A549 (cell line): Measurements from ENCODE around the gene STAT2. TPM values are rescaled to one million over a fixed set of nuclear protein-coding genes. Genes with fewer than 3 reads are reported as not detected.
"Not testable (repeated sequence)": the region's sequence is repeated elsewhere in the genome, so short reads cannot be mapped to it uniquely, and the experiment has no call there.

ENCODE experiments used
- ATAC-seq, 2 experiments: fragments of 200-7000 bp in 1 of 2; fragments of >200 bp in 1 of 2; cut with Nextera tagmentation in 1 of 2; cut with Tn5 transposase in 1 of 2; 3 replicates each; pipeline versions ENCODE4 v1.8.0 to v1.9.1; 2018 to 2020; ENCODE audit warnings: mild to moderate bottlenecking in 1 of 2, moderate library complexity in 1 of 2
- CTCF ChIA-PET: fragments of 300-600 bp; sonication (Branson Sonifier 250); formaldehyde crosslinking; extraction: SDS; loops from one replicate; lab custom pipeline; 2021; ENCODE audit warnings: antibody characterized with exemption, inconsistent platforms; lab: Yijun Ruan, JAX
- POLR2A ChIA-PET: fragments of 350-600 bp; formaldehyde crosslinking; extraction: SDS; loops from one replicate; lab custom pipeline; 2021; ENCODE audit warnings: antibody characterized with exemption, inconsistent platforms; lab: Yijun Ruan, JAX
- DNase-seq, 2 experiments: peaks; one replicate each; pipeline versions ENCODE4 v3.0.0 to v3.0.0-alpha.2; 2011 to 2016; ENCODE audit warnings: low read depth in 1 of 2, low spot score in 1 of 2
- FAIRE-seq: peaks from 2 replicates; lab custom pipeline; 2011; peaks lifted over from hg19 to GRCh38; lab: Jason Lieb, UNC
- H3K27ac ChIP-seq, 2 experiments: fragments of >200 bp; sonication (Bioruptor Twin); formaldehyde crosslinking; 3 replicates each; pipeline ENCODE4 v1.5.1; 2016 to 2017
- H3K4me1 ChIP-seq: fragments of >200 bp; sonication (Bioruptor Twin); formaldehyde crosslinking; 3 replicates; pipeline ENCODE4 v1.6.1; 2016
- H3K4me2 ChIP-seq: fragments of >200 bp; sonication (Bioruptor Twin); formaldehyde crosslinking; 3 replicates; pipeline ENCODE4 v1.6.1; 2016
- H3K4me3 ChIP-seq: fragments of >200 bp; sonication (Bioruptor Twin); formaldehyde crosslinking; 3 replicates; pipeline ENCODE4 v1.5.1; 2016
- H3K9me3 ChIP-seq: fragments of >200 bp; sonication (Bioruptor Twin); formaldehyde crosslinking; 3 replicates; pipeline ENCODE4 v1.6.1; 2016
- BCL3 ChIP-seq: fragments of >200 bp; sonication (Bioruptor Twin); formaldehyde crosslinking; IDR thresholded peaks from 3 replicates; pipeline ENCODE4 v1.6.1; 2016
- CBX2 ChIP-seq: fragments of 200-600 bp; sonication (generic); IDR thresholded peaks from 2 replicates; pipeline ENCODE4 v1.6.1; 2016; ENCODE audit warnings: low read depth, mild to moderate bottlenecking, borderline replicate concordance
- CHD2 ChIP-seq: fragments of 150-350 bp; IDR thresholded peaks from 2 replicates; pipeline ENCODE4 v1.6.1; 2014; ENCODE audit warnings: low read length; ENCODE audit not compliant: partially characterized antibody
- CHD4 ChIP-seq: fragments of 200-600 bp; sonication (generic); IDR thresholded peaks from 2 replicates; pipeline ENCODE4 v1.6.1; 2016; ENCODE audit warnings: antibody characterized with exemption, mild to moderate bottlenecking, borderline replicate concordance
- EHF ChIP-seq: fragments of 250-450 bp; sonication (Bioruptor Pico); IDR thresholded peaks from 2 replicates; pipeline ENCODE4 v1.5.0; 2020; ENCODE audit warnings: mild to moderate bottlenecking
- EHMT2 ChIP-seq: fragments of 200-600 bp; sonication (generic); IDR thresholded peaks from 2 replicates; pipeline ENCODE4 v1.6.1; 2016; ENCODE audit warnings: antibody characterized with exemption, low read depth, mild to moderate bottlenecking, moderate library complexity
- FOXS1 ChIP-seq: fragments of 250-450 bp; sonication (Bioruptor Pico); IDR thresholded peaks from 2 replicates; pipeline ENCODE4 v1.5.0; 2020; ENCODE audit warnings: mild to moderate bottlenecking, moderate library complexity
- HOXB13 ChIP-seq: fragments of 250-450 bp; sonication (Bioruptor Pico); IDR thresholded peaks from 2 replicates; pipeline ENCODE4 v1.5.0; 2020; ENCODE audit warnings: low read depth, mild to moderate bottlenecking, moderate library complexity
- HOXB5 ChIP-seq: fragments of 250-450 bp; sonication (Bioruptor Pico); IDR thresholded peaks from 2 replicates; pipeline ENCODE4 v1.5.0; 2020; ENCODE audit warnings: mild to moderate bottlenecking, moderate library complexity
- KDM1A ChIP-seq: fragments of 200-600 bp; sonication (generic); IDR thresholded peaks from 2 replicates; pipeline ENCODE4 v1.6.1; 2016; ENCODE audit warnings: low read depth, mild to moderate bottlenecking
- KDM5A ChIP-seq: fragments of 200-600 bp; sonication (generic); IDR thresholded peaks from 2 replicates; pipeline ENCODE4 v1.6.1; 2016; ENCODE audit warnings: antibody characterized with exemption, mild to moderate bottlenecking
- POLR2A ChIP-seq: IDR thresholded peaks from 2 replicates; pipeline ENCODE4 v1.6.1; 2012; ENCODE audit warnings: mild to moderate bottlenecking, low read length
- RCOR1 ChIP-seq: fragments of 150-350 bp; IDR thresholded peaks from 2 replicates; pipeline ENCODE4 v1.6.1; 2014; ENCODE audit warnings: antibody characterized with exemption, low read length, low read depth
- RNF2 ChIP-seq: fragments of 200-600 bp; sonication (generic); IDR thresholded peaks from 2 replicates; pipeline ENCODE4 v1.6.1; 2016; ENCODE audit warnings: low read depth, mild to moderate bottlenecking, antibody characterized with exemption, moderate library complexity, borderline replicate concordance
- TFCP2L1 ChIP-seq: fragments of 250-450 bp; sonication (Bioruptor Pico); IDR thresholded peaks from 2 replicates; pipeline ENCODE4 v1.5.0; 2021; ENCODE audit warnings: mild to moderate bottlenecking
- USF2 ChIP-seq: fragments of 450-650 bp; IDR thresholded peaks from 2 replicates; pipeline ENCODE4 v1.6.1; 2014; ENCODE audit warnings: antibody characterized with exemption
- ZSCAN20 ChIP-seq: fragments of 250-450 bp; sonication (Bioruptor Pico); IDR thresholded peaks from 2 replicates; pipeline ENCODE4 v1.8.0; 2022; ENCODE audit warnings: mild to moderate bottlenecking, moderate library complexity
- WGBS: methylation state at CpG from one replicate; pipeline ENCODE4 v1.1.6; 2017; ENCODE audit errors: missing lambda C conversion rate; 5-methylcytosine and 5-hydroxymethylcytosine counted together
- polyA plus RNA-seq, 4 experiments: library from polyadenylated mRNA; depleted of rRNA in 3 of 4; stranded (reverse); fragments of >200 nt; fragmentation: RNase III in 1 of 4; extraction: RNeasy Plus Mini Kit Qiagen cat#74134 plus additional on column Dnase treatment in 1 of 4; gene quantifications; 2 replicates in 3 of 4; 3 replicates in 1 of 4; pipeline ENCODE4 v1.2.3, GENCODE V29; 2011 to 2017
- TF ChIP-seq, protein P1 (sequence below): IDR thresholded peaks from 2 replicates; pipeline ENCODE4 v1.6.1; 2012; ENCODE audit warnings: low read depth, borderline replicate concordance
- TF ChIP-seq, protein P2 (sequence below): fragments of >200 bp; sonication (Bioruptor Twin); formaldehyde crosslinking; IDR thresholded peaks from 3 replicates; pipeline ENCODE4 v1.5.1; 2016

The STAT2 gene
- polyA plus RNA-seq, 2 of the 4 experiments (the other 2 are of a cell fraction) = 22.2 to 29.5 TPM

DNA sequence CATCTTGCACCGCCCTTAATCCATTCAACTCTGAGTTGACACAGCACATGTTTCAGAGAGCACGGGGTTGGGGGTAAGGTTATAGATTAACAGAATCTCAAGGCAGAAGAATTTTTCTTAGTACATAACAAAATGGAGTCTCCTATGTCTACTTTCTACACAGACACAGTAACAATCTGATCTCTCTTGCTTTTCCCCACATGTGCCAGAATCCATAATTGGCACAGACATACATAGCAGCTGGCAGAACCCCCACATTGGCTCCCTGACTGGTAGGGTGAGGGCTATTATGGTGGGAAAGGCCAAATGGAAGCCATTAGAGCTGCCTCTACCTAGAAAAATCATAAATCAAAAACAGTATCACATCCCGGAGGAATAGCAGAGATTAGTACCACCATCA is 41.2 kb upstream of the STAT2 start:
- H3K27ac ChIP-seq, ATAC-seq, CTCF ChIA-PET, DNase-seq, H3K4me1 ChIP-seq, POLR2A ChIA-PET, H3K4me3 ChIP-seq, H3K4me2 ChIP-seq, FAIRE-seq: not testable (repeated sequence)
- TF ChIP-seq FOXS1 (CRISPR knock-in tag) (peak; percentile 22; the same call in 1 of the 2 replicates), HOXB5 (peak; percentile 69; the same call in 1 of the 2 replicates), EHF (peak; percentile 65; the same call in 1 of the 2 replicates), HOXB13 (CRISPR knock-in tag) (peak; percentile 68; the same call in 1 of the 2 replicates), ZSCAN20 (CRISPR knock-in tag) (0 out of 2 replicates have a peak, but pooled peaks have one; percentile 24)
- 51% methylated on average over 2 of the region's 3 CpGs for WGBS
- H3K9me3 ChIP-seq = peaks cover 13% of the 10 kb centered on the region; the same call in 2 of the 3 replicates

DNA sequence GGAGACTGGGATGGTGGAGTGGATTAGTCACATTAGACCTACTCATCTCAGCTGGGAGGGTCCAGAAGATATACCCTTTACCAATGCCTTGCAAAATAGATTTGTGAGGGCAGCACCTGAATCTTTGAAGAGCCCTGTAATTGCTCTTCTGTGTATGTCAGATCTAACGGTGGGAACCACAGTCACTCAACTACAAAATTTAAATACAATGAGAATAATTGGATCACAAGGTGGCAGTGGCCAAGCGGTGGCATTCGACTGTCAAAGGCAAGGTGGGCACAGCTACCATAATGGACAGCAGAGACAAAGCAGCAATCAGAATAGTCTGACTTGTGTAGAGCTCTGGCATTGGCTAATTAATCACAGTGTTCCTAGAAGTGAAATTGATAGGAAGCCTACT is 39.6 kb upstream of the STAT2 start:
- H3K4me2 ChIP-seq, H3K27ac ChIP-seq, FAIRE-seq, ATAC-seq, POLR2A ChIA-PET, H3K4me1 ChIP-seq, DNase-seq, H3K4me3 ChIP-seq: not testable (repeated sequence)
- CTCF ChIA-PET = interaction anchor here (0.6 kb wide), 1 partner anchor 132 kb away, joined by 3 read pairs; no protein-coding TSS in a partner anchor
- H3K9me3 ChIP-seq = peaks cover 13% of the 10 kb centered on the region; the same call in 2 of the 3 replicates
- 63% methylated on average over 3 of the region's 3 CpGs for whole genome bisulfite sequencing

- DNase-seq = no peak
- no peak overlapping the region for H3K27ac ChIP-seq
- POLR2A ChIA-PET = interaction anchor here (0.7 kb wide), 1 partner anchor 35 kb away, joined by 3 read pairs; no protein-coding TSS in a partner anchor
Observed at GRCh38 chr12:56398324-56398723, 38.4 kb upstream of the STAT2 start.

DNA sequence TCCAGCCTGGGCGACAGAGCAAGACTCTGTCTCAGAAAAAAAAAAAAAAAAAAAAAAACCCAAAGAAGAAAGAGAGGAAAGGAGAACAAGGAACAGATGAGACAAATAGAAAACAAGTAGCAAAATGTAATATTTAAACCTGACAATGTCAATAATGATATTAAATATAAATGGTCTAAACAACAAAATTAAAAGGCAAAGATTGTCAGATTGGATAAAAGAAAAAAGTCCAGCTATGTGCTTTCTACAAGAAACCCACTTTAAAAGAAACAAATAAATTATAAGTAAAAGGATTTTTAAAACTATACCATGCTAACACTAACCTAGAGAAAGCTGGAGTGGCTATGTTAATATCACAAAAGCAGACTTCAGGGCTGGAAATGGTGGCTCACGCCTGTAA is 32.4 kb upstream of the STAT2 start:
- POLR2A ChIA-PET = no interaction called here
- ATAC-seq = no peak

More at GRCh38 chr12:56398324-56398723, 38.4 kb upstream of the STAT2 start:
- FAIRE-seq (no peak), ATAC-seq (no peak)
- Histone ChIP-seq H3K4me2 (no peak overlapping the region), H3K9me3 (peaks cover 18% of the 10 kb centered on the region; the same call in 2 of the 3 replicates), H3K4me3 (no peak overlapping the region), H3K4me1 (no peaks in the 10 kb centered on the region)
- TF ChIP-seq KDM5A (no peak), HOXB13 (CRISPR knock-in tag) (no peak), RNF2 (no peak), BCL3 (no peak), HOXB5 (no peak), POLR2A (no peak), USF2 (no peak), CHD4 (no peak), CBX2 (no peak), CHD2 (no peak), TFCP2L1 (CRISPR knock-in tag) (no peak)
- TF ChIP-seq, protein P1, sequence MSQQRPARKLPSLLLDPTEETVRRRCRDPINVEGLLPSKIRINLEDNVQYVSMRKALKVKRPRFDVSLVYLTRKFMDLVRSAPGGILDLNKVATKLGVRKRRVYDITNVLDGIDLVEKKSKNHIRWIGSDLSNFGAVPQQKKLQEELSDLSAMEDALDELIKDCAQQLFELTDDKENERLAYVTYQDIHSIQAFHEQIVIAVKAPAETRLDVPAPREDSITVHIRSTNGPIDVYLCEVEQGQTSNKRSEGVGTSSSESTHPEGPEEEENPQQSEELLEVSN = no peak
- CTCF ChIA-PET = interaction anchor here (0.6 kb wide), 1 partner anchor 67 kb away, joined by 3 read pairs; no protein-coding TSS in a partner anchor

More for the DNA sequence above, 32.4 kb upstream of the STAT2 start:
- CTCF ChIA-PET = interaction anchor here (0.8 to 1.3 kb wide), 2 partner anchors 9 to 92 kb away, joined by 3 to 4 read pairs; no protein-coding TSS in a partner anchor
- no peaks in the 10 kb centered on the region for H3K4me1 ChIP-seq
- FAIRE-seq = no peak
- H3K4me2 ChIP-seq = no peak overlapping the region
- DNase-seq = no peak
- H3K9me3 ChIP-seq = peaks cover 9% of the 10 kb centered on the region; the same call in 2 of the 3 replicates
- TF ChIP-seq RCOR1 = no peak
- TF ChIP-seq POLR2A = no peak
- TF ChIP-seq, protein P2, sequence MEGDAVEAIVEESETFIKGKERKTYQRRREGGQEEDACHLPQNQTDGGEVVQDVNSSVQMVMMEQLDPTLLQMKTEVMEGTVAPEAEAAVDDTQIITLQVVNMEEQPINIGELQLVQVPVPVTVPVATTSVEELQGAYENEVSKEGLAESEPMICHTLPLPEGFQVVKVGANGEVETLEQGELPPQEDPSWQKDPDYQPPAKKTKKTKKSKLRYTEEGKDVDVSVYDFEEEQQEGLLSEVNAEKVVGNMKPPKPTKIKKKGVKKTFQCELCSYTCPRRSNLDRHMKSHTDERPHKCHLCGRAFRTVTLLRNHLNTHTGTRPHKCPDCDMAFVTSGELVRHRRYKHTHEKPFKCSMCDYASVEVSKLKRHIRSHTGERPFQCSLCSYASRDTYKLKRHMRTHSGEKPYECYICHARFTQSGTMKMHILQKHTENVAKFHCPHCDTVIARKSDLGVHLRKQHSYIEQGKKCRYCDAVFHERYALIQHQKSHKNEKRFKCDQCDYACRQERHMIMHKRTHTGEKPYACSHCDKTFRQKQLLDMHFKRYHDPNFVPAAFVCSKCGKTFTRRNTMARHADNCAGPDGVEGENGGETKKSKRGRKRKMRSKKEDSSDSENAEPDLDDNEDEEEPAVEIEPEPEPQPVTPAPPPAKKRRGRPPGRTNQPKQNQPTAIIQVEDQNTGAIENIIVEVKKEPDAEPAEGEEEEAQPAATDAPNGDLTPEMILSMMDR = no peak
- TF ChIP-seq EHMT2 = no peak
- TF ChIP-seq KDM1A = no peak
- no peak for TF ChIP-seq ZSCAN20 (CRISPR knock-in tag)
- no peak for TF ChIP-seq CBX2
- no peak overlapping the region for H3K4me3 ChIP-seq
- 63% methylated on average over 2 of the region's 2 CpGs for WGBS
- H3K27ac ChIP-seq = no peak overlapping the region
